Kidney (tissue), 14 donors: Measurements from ENCODE around the gene CABLES2. TPM values are rescaled to one million over a fixed set of nuclear protein-coding genes. Genes with fewer than 3 reads are reported as not detected.

Source experiments
- DNase-seq, 5 donors: peaks; one replicate each; pipeline ENCODE4 v3.0.0-alpha.2; 2013 to 2020
- FAIRE-seq: peaks from 2 replicates; lab custom pipeline; 2012; peaks lifted over from hg19 to GRCh38; lab: Jason Lieb, UNC
- H3K27ac ChIP-seq, 2 donors: one replicate each; pipeline ENCODE4 v1.7.0; 2013; ENCODE audit warnings: low read depth in 2 of 2, low read length in 2 of 2, inconsistent platforms in 1 of 2
- H3K27me3 ChIP-seq: one replicate; pipeline ENCODE4 v1.7.1; 2013; ENCODE audit warnings: low read length, inconsistent platforms; ENCODE audit not compliant: control insufficient read depth, insufficient read depth
- H3K36me3 ChIP-seq, 3 donors: one replicate each; pipeline versions ENCODE4 v1.7.0 to v1.7.1; 2013; ENCODE audit warnings: low read length in 3 of 3, control low read depth in 1 of 3, inconsistent platforms in 1 of 3; ENCODE audit not compliant: insufficient read depth in 3 of 3, control insufficient read depth in 2 of 3
- H3K4me1 ChIP-seq, 3 donors: one replicate each; pipeline versions ENCODE4 v1.7.0 to v1.7.1; 2013; ENCODE audit warnings: low read length in 3 of 3, inconsistent platforms in 1 of 3, low read depth in 1 of 3; ENCODE audit not compliant: control insufficient read depth in 2 of 3, insufficient read depth in 2 of 3
- H3K4me3 ChIP-seq, 3 donors: one replicate each; pipeline versions ENCODE4 v1.7.0 to v1.8.1; 2013; ENCODE audit warnings: low read length in 3 of 3, control low read depth in 1 of 3, inconsistent platforms in 1 of 3
- H3K9ac ChIP-seq, 3 donors: one replicate each; pipeline versions ENCODE4 v1.7.0 to v1.7.1; 2013; ENCODE audit warnings: low read length in 3 of 3, control low read depth in 1 of 3, inconsistent platforms in 1 of 3
- H3K9me3 ChIP-seq, 3 donors: one replicate each; pipeline versions ENCODE4 v1.7.0 to v1.7.1; 2013; ENCODE audit warnings: low read length in 3 of 3, control low read depth in 1 of 3, inconsistent platforms in 1 of 3; ENCODE audit not compliant: control insufficient read depth in 2 of 3, insufficient read depth in 1 of 3
- intact Hi-C: fragments of 100-400 bp; cut with DNase I; formaldehyde crosslinking; loops from one replicate; pipeline ENCODE4 v1.11.1; 2022
- polyA plus RNA-seq: library from polyadenylated mRNA; stranded (reverse); fragments of 350-450 nt; fragmentation: Illumina TruSeq; extraction: RNeasy Lipid Tissue Mini Kit (QIAGEN cat#74804); gene quantifications from one replicate; pipeline ENCODE4 v1.2.3, GENCODE V29; 2014; ENCODE audit warnings: low read depth, low replicate concordance; ENCODE audit not compliant: insufficient read depth
- total RNA-seq: library from RNA; stranded (reverse); fragmentation: NEBNext Ultra II Directional; extraction: Animal tissue kit (Norgen Biotek cat#: 25700); gene quantifications from one replicate; pipeline ENCODE4 v1.2.1, GENCODE V29; 2021
- TF ChIP-seq, protein P1 (sequence below): IDR thresholded peaks from 3 replicates; pipeline ENCODE4 v1.5.1; 2012; ENCODE audit warnings: mild to moderate bottlenecking, moderate library complexity, borderline replicate concordance; ENCODE audit not compliant: insufficient read depth; ENCODE audit errors: extremely low read depth
- donor health status: control.
- donor health status: control.
- donor health status: control.
- donor health status: control.
- donor health status: control.
- donor health status: DM: yes; HTN: yes; CAD: no.
- donor health status: Normal renal cell carcinoma (clear cell type).

CABLES2 gene
- total and polyA plus RNA-seq, 2 donors from 2014 or later = 2.0 to 4.5 TPM

DNA sequence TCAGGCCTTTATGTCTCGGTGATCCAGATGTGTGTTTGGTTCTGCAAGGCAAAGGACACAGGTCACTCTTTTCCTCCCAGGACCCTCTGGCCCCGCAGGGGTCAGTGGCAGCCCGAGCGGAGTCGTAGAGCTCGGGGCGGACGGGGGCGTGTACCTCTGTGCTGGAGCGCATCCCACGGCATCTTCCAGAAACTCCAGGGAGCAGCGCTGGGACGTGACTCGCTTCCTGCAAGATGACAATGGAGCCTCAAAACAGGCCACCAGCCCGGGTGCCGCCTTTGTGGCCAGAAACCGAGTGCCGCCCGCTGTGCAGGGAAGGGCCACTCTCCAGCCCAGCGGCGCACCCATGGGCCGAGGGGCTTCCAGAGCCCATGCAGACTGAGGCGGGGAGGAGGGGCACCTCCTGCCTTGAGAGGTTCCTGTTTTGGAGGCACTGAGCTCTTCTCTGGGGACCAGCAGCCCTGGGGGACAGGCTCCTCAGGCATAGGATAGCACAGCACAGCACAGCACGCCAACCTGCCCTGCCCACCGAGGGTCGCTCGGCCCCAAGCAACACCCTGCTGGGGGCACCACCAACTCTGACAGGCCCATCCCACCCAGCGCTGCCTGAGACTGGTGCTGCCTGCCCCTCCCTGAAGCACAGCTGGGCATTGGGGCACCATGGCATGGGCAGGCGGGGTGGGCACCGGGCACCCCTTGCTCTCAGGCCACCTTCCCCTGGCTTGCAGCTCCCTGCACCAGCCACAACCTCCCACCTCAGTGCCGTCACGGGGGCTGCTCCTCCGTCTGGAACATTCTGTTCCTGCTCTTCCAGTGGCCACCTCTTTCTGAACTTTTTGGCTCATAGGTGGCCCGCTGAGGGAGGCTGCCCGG lies 10.5 kb downstream of the CABLES2 start:
- intact Hi-C loops = no loop called here
- TF ChIP-seq, protein P1, sequence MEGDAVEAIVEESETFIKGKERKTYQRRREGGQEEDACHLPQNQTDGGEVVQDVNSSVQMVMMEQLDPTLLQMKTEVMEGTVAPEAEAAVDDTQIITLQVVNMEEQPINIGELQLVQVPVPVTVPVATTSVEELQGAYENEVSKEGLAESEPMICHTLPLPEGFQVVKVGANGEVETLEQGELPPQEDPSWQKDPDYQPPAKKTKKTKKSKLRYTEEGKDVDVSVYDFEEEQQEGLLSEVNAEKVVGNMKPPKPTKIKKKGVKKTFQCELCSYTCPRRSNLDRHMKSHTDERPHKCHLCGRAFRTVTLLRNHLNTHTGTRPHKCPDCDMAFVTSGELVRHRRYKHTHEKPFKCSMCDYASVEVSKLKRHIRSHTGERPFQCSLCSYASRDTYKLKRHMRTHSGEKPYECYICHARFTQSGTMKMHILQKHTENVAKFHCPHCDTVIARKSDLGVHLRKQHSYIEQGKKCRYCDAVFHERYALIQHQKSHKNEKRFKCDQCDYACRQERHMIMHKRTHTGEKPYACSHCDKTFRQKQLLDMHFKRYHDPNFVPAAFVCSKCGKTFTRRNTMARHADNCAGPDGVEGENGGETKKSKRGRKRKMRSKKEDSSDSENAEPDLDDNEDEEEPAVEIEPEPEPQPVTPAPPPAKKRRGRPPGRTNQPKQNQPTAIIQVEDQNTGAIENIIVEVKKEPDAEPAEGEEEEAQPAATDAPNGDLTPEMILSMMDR = no peak
- Histone ChIP-seq H3K36me3 (no peaks in the 10 kb centered on the region), H3K9ac (no peak overlapping the region), H3K4me3 (no peak overlapping the region), H3K27ac (no peak overlapping the region), H3K27me3 (no peaks in the 10 kb centered on the region), H3K4me1 (no peaks in the 10 kb centered on the region), H3K9me3 (no peaks in the 10 kb centered on the region)
- DNase-seq (no peak), FAIRE-seq (no peak)

DNA sequence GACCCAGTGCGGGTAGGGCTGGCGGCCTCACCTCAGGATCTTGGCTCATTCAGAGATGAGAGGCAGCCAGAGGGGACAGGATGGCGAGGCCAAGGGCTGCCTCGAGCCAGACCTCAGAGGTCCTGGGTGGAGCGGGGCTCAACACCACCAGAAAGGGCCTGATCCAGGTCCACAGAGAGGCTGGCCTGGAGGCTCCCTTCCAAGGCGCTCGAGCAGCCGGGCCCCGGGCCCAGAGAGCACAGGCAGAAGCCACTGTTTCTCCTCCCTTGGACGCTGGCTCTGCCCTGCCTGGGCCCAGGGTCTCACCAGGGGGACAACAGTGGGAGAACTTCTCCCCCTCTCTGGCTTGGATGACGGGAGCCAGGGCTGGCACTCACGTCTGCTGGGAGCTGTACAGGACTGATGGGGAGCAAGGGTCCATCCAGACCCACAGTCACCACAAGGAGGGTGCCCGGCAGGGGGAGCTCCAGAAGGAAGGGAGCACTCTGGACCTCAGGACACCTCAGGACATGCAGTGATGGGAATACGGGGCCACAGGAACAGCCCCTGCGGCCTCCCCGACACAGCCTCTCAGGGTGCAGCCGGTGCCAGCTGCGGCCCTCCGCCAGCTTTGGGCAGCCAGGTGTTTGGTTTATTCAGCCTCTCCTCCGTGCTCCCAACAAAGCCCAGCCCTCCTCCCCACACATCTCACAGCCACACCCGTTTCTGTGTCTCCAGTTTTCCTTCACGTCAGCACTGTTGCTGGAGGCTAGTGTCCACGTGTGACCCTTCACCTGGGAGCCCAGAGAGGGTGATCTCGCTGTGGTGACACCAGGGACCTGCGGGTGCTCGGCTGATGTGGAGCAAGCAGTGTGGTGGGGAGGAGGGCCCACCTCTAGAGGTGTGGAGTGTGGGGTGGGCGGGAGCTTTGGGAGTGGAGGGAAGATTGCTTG lies 11.5 kb downstream of the CABLES2 start:
- Histone ChIP-seq H3K9me3 (no peaks in the 10 kb centered on the region), H3K27me3 (no peaks in the 10 kb centered on the region), H3K4me1 (no peaks in the 10 kb centered on the region), H3K36me3 (no peaks in the 10 kb centered on the region), H3K27ac (no peak overlapping the region), H3K9ac (no peak overlapping the region), H3K4me3 (no peak overlapping the region)
- TF ChIP-seq, protein P1 = no peak
- no peak for FAIRE-seq
- DNase-seq = no peak
- intact Hi-C loops = no loop called here

DNA sequence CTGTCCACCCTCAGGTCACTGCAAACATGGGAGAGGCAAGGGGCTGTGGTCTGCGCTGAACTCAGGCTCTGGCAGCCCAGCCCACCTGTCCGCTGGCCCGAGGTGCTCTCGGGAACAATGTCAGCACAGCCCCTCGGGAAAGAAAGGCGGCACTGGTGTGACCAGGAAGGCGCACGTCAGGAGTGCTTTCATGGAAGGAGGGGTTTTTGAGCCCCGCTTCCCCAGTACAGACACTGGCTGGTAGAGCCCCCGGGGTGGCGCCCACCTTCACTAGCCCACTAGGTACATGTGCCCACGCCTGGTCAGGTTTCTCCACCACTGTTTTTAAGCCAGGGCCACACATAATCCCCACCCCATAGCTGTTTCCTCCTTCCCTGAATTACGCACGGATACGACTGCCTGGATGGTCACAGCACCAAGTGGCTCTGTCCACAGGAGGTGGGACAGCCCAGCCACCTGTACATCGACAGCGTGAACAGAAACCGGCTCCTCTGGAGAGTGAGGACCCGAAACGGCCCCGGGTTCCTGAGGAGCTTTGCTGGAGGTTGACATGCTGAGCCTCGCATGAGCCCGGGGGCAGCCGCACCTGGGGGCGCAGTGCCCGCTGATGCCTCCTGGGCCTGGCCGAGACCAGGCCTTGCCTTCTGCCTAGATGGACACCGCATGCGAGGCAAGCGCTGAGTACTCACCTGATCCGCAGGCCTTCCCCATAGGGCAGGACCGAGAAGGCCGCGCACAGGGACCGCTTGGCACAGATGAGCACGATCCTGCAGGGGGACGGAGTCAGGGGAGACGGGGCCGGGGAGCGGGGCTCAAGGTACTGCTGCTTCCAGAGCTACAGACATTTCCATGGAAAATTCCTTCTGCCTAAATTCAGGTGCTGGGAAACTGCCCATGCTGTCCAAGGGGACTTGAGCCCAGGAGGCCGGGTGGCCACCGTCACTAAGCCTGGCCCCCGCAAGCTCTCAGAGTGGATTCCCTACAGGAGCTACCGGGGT lies 12.5 kb downstream of the CABLES2 start:
- FAIRE-seq (no peak), DNase-seq (no peak)
- Histone ChIP-seq H3K27me3 (no peaks in the 10 kb centered on the region), H3K9ac (no peak overlapping the region), H3K27ac (no peak overlapping the region), H3K9me3 (no peaks in the 10 kb centered on the region), H3K4me3 (no peak overlapping the region), H3K4me1 (no peaks in the 10 kb centered on the region), H3K36me3 (no peaks in the 10 kb centered on the region)
- TF ChIP-seq, protein P1 = no peak
- intact Hi-C loops = no loop called here
